ENCODE measurements around the gene ZNF333.

GRCh38 chr19:14719162-14719561 lies 29.3 kb downstream of the ZNF333 start:
- TF ChIP-seq POLR2A (IDR thresholded peaks at IDR 0.05; ENCODE audit: low read depth, low read length) (no peak), CTCF (IDR thresholded peaks at IDR 0.05; ENCODE audit: extremely low read depth in 1 of 2, insufficient read depth in 1 of 2, low read depth in 1 of 2, low read length in 2 of 2) (no peak), JUN (IDR thresholded peaks at IDR 0.05; ENCODE audit: borderline replicate concordance, insufficient read depth, insufficient read length, low read depth) (no peak), EZH2 (IDR thresholded peaks at IDR 0.05; ENCODE audit: borderline replicate concordance, low read depth, low read length, severe bottlenecking) (no peak), POLR2AphosphoS5 (IDR thresholded peaks at IDR 0.05; ENCODE audit: insufficient read depth, low read depth, low read length) (no peak), GATA2 (IDR thresholded peaks at IDR 0.05; ENCODE audit: insufficient read depth, insufficient read length, low read depth, low read length) (no peak)
